NOMO-1 treated with DMSO at 0.1 percent for 48 hours (cell line): ENCODE data around the gene RPL38.

Experiments used
- DNase-seq: peaks from one replicate; lab custom pipeline; 2025; ENCODE audit not compliant: unreplicated experiment; lab: John Stamatoyannopoulos, UW

The RPL38 gene

GRCh38 chr17:74245871-74246270 is 42.4 kb downstream of the RPL38 start:
- no peak for DNase-seq

GRCh38 chr17:74249590-74250270 is 46.3 kb downstream of the RPL38 start:
- DNase-seq: no peak

GRCh38 chr17:74250324-74250995 is 47.0 kb downstream of the RPL38 start:
- DNase-seq: no peak

- DNase-seq: no peak
These were observed 47.6 kb downstream of the RPL38 start for GRCh38 chr17:74251051-74251450.

DNA sequence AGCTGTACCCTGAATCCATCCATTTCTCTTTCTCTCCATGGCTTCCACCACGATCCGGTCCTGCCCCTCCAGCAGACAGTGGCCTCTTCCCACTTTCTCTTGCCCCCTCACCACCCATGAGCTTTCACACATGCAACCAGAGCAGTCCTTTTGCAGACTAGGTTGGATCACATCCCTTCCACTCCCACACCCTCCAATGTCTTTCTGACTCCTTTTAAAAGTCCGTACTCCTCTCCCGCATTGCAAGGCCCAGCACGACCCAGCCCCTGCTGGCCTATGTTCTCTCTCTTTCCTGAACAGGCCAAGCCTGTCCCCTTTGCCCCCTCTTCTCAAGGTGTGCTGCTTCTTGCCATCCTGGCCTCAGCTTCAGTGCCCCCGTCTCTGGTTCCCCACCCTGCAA is 48.1 kb downstream of the RPL38 start:
- no peak for DNase-seq

- DNase-seq: no peak
These were observed 48.7 kb downstream of the RPL38 start for GRCh38 chr17:74252211-74252610.

DNA sequence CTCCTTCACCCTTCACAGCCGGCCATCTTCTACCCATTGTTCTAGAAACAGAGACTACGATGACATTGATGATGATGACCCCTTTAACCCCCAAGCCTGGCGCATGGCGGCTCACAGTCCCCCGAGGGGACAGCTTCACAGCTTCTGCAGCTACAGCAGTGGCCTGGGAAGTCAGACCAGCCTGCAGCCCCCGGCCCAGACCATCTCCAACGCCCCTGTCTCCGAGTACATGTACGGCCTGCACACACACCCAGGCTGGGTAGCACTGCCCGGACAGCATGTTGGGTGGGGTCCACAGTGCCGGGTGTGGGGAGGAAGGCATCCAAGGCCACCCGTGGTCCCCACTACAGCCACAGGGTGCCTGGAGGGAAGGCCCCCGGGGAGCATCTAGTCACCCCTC is 49.6 kb downstream of the RPL38 start:
- no peak for DNase-seq

DNA sequence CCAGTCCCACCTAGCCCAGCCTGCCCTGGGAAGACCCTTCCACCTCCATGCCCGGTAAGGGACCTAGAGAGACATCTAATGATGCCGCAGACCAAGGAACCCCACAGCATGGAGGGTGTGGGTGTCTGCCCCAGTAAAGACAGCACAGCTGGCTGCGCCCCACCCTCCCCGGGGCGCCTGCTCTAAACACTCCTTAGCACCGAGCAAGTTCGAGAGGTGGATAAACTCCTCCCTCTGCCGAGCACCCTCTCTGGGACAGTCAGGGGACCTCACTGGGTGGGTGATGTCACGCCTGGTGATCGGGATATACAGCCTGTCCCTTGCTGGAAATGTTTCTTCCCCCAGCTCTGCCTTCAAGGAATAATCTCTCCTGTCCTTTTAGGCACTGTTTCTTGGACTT is 53.8 kb downstream of the RPL38 start:
- no peak for DNase-seq

GRCh38 chr17:74259667-74260524 is 56.4 kb downstream of the RPL38 start:
- no peak for DNase-seq
